Subcutaneous adipose tissue (tissue), 4 donors: ENCODE data around the gene RFX2. TPM values are rescaled to one million over a fixed set of nuclear protein-coding genes. Genes with fewer than 3 reads are reported as not detected.

Source experiments
- CTCF ChIP-seq: fragments of 450-650 bp; IDR thresholded peaks from one replicate; pipeline ENCODE4 v1.5.1; 2016; ENCODE audit warnings: low read depth, mild to moderate bottlenecking, control low read depth, antibody characterized with exemption, moderate library complexity
- total RNA-seq, 4 donors: library from RNA; depleted of rRNA; stranded (reverse); fragments of >200 nt; gene quantifications; one replicate each; pipeline ENCODE4 v1.1.0, GENCODE V29; 2016

Gene RFX2
- total RNA-seq, 4 donors from 2014 or later = 2.9 to 8.9 (median 7.2) TPM

DNA sequence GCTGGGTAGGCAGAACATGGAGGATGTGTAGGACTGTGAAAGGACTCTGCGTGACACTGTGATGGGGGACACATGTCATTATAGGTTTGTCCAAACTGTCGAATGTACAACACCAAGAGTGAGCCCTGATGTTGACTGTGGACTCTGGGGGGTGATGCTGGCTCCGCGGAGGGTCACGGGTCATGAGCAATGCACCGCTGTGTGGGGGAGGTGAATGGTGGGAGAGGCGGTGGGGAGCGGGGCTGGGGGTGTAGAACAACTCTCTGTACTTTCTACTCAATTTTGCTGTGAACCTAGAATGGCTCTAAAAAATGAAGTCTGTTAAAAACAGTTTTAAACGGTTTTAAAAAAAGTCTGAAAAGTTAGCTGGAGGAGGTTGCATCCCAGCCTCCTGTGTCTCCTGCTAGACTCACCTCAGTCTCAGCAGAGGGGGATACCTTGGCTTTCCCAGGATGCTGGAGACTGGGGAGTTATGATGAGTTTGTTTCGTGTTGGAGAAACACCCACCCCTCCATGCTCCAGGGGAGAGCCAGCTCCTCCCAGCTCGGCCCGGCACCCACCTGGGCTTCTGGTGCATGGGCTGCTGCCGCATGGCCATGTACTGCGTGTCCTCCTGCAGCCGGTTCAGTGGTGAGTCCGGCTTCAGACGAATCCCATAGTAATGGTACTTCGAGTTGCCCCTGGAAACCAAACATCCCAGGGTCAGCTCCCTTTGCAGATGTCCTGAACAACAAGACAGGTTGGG lies 97.7 kb downstream of the RFX2 start:
- TF ChIP-seq CTCF = no peak

- no peak for TF ChIP-seq CTCF
Measured at GRCh38 chr19:6011794-6012193, 98.5 kb downstream of the RFX2 start.

DNA sequence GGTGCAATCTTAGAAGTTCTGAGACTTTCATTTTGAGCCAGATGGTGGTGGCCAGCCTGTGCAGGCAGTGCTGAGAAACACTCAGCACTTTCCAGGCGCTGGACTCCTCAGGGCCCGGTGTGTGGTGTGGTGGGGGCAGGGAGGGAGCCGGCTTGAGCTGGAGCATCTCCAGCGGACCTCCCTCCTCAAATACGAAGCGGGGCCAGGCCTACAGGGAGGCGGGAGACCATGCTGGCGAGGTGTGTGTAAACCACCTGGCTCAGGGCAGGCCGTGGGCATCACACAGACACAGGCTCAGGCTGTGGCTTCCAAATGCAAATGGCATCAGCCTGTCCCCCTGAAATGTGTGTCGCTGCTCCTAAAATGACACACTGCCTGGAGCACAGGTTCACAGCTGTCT lies 99.1 kb downstream of the RFX2 start:
- TF ChIP-seq CTCF = no peak

GRCh38 chr19:6010107-6010506 lies 100.2 kb downstream of the RFX2 start:
- TF ChIP-seq CTCF = no peak

DNA sequence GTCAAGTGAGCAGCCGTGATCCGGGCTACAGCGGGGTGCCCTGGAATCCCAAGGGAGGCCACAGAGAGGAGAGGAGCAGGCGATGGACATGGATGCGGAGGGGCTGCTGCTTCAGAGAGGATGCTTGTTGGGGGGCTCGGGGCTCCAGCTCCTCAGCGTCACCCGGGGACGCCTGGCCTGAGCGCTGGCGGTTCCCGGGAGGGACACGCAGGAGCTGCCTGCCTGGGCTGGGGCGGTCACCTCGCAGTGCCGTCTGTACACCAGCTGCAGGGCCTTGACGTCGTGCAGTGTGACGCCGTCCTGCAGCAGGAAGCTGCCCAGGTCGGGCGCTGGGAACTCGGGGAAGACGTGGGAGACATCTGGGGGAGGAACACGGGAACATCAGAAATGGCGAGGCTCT lies 102.4 kb downstream of the RFX2 start:
- TF ChIP-seq CTCF = no peak

GRCh38 chr19:6006896-6007295 lies 103.4 kb downstream of the RFX2 start:
- TF ChIP-seq CTCF = no peak

DNA sequence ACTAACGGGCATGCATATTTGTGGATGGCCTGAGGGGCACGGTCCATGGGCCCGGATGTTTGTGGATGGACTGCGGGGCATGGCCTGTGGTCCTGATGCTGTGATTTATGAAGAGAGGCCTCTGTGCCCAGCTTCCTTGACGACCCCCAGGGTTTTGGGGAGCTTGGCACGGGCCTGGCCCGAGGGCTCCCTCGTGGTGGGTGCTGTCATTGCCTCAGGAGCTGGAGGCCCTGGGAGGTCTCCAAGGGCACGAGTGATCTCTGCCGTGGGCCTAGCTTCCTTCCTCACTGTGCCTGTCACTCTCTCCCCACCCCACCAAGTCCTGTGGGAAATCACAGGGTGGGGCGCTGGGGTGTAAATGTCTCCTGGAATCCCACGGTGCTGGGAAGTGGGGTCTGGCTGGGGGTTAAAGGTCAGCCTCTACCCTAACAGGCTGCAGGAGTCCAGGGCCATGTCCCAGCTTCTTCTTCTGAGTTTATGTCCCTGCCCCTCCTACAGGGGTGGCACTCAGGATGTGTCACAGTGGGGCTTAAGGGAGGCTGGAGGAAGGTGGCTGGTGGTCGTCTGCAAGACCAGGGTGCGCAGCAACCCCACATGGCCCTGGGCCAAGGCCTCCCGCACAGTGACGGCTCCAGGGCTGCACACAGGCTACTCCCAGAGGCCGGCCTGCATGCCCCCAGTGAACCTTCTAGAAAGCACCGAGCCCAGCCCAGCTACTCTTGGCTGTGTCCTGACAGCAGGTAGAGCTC lies 104.8 kb downstream of the RFX2 start:
- no peak for TF ChIP-seq CTCF
